ENCODE results near the gene SSBP3.

GRCh38 chr1:54341763-54342162 lies 64.4 kb downstream of the SSBP3 start:
- TF ChIP-seq POLR2A (IDR thresholded peaks at IDR 0.05) (no peak), EP300 (IDR thresholded peaks at IDR 0.05; ENCODE audit: low read depth) (no peak), POLR2AphosphoS5 (IDR thresholded peaks at IDR 0.05) (no peak)
- TF ChIP-seq, protein P1, sequence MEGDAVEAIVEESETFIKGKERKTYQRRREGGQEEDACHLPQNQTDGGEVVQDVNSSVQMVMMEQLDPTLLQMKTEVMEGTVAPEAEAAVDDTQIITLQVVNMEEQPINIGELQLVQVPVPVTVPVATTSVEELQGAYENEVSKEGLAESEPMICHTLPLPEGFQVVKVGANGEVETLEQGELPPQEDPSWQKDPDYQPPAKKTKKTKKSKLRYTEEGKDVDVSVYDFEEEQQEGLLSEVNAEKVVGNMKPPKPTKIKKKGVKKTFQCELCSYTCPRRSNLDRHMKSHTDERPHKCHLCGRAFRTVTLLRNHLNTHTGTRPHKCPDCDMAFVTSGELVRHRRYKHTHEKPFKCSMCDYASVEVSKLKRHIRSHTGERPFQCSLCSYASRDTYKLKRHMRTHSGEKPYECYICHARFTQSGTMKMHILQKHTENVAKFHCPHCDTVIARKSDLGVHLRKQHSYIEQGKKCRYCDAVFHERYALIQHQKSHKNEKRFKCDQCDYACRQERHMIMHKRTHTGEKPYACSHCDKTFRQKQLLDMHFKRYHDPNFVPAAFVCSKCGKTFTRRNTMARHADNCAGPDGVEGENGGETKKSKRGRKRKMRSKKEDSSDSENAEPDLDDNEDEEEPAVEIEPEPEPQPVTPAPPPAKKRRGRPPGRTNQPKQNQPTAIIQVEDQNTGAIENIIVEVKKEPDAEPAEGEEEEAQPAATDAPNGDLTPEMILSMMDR (IDR thresholded peaks at IDR 0.05): no peak
